A673 (cell line): ENCODE results near the gene FBN3. TPM values are rescaled to one million over a fixed set of nuclear protein-coding genes. Genes with fewer than 3 reads are reported as not detected.
"Not testable (repeated sequence)": the region's sequence is repeated elsewhere in the genome, so short reads cannot be mapped to it uniquely, and the experiment has no call there.

Experiments used
- BruUV-seq: library from RNA; stranded (reverse); fragments of 400-500 nt; replicated peaks from 2 replicates; lab custom pipeline; 2021; lab: Mats Ljungman, UMichigan
- CTCF ChIA-PET: fragments of 300-600 bp; sonication (Branson Sonifier 250); formaldehyde crosslinking; loops from one replicate; lab custom pipeline; 2022; ENCODE audit warnings: antibody characterized with exemption; lab: Charles Lee
- POLR2A ChIA-PET: fragments of 300-600 bp; sonication (Branson Sonifier 250); formaldehyde crosslinking; loops from one replicate; lab custom pipeline; 2022; ENCODE audit warnings: antibody characterized with exemption; ENCODE audit not compliant: low non-redundant PET; lab: Charles Lee
- DNase-seq: peaks from one replicate; pipeline ENCODE4 v3.0.0-alpha.2; 2015; ENCODE audit warnings: low spot score
- H3K27ac ChIP-seq: fragments of 200-600 bp; sonication (generic); 2 replicates; pipeline ENCODE4 v1.5.1; 2016; ENCODE audit warnings: mixed run types, low read depth, mild to moderate bottlenecking, mixed read lengths, antibody characterized with exemption, low read length; ENCODE audit not compliant: poor library complexity, severe bottlenecking
- H3K27me3 ChIP-seq: fragments of 200-600 bp; sonication (generic); replicated peaks from 2 replicates; pipeline ENCODE4 v1.6.1; 2017; ENCODE audit warnings: mixed run types, low read depth, mild to moderate bottlenecking, mixed read lengths, antibody characterized with exemption, low read length; ENCODE audit not compliant: insufficient read depth, poor library complexity
- H3K36me3 ChIP-seq: fragments of 200-600 bp; sonication (generic); 2 replicates; pipeline ENCODE4 v1.6.1; 2016; ENCODE audit warnings: mixed run types, mild to moderate bottlenecking, mixed read lengths, antibody characterized with exemption, low read length; ENCODE audit not compliant: insufficient read depth, poor library complexity, severe bottlenecking
- H3K4me1 ChIP-seq: fragments of 200-600 bp; sonication (generic); 2 replicates; pipeline ENCODE4 v1.6.1; 2017; ENCODE audit warnings: mixed run types, mild to moderate bottlenecking, mixed read lengths, antibody characterized with exemption, low read length; ENCODE audit not compliant: insufficient read depth, poor library complexity, severe bottlenecking
- H3K4me3 ChIP-seq: fragments of 200-600 bp; sonication (generic); 2 replicates; pipeline ENCODE4 v1.5.1; 2016; ENCODE audit warnings: low read depth, mixed run types, mild to moderate bottlenecking, mixed read lengths, low read length; ENCODE audit not compliant: poor library complexity, severe bottlenecking
- H3K9me3 ChIP-seq: fragments of 200-600 bp; sonication (generic); 2 replicates; pipeline ENCODE4 v1.6.1; 2016; ENCODE audit warnings: mixed run types, low read depth, mild to moderate bottlenecking, mixed read lengths, antibody characterized with exemption, low read length; ENCODE audit not compliant: poor library complexity, severe bottlenecking
- EZH2 ChIP-seq: fragments of 200-600 bp; sonication (generic); IDR thresholded peaks from 2 replicates; pipeline ENCODE4 v1.6.1; 2017; ENCODE audit warnings: borderline replicate concordance, low read depth, mild to moderate bottlenecking, mixed read lengths, antibody characterized with exemption, low read length; ENCODE audit not compliant: poor library complexity, severe bottlenecking
- intact Hi-C: fragments of 100-400 bp; cut with micrococcal nuclease; formaldehyde crosslinking; loops from one replicate; pipeline ENCODE4 v1.10.0; 2022; ENCODE audit not compliant: unreplicated experiment
- total RNA-seq: library from RNA; stranded (reverse); gene quantifications from 2 replicates; pipeline ENCODE4 v1.2.3, GENCODE V29; 2021
- TF ChIP-seq, protein P1 (sequence below): fragments of 300-800, 200-600 bp; sonication (generic); conservative IDR thresholded peaks from 2 replicates; pipeline ENCODE4 v1.5.1; 2017; ENCODE audit warnings: low read depth, mild to moderate bottlenecking, antibody characterized with exemption, low read length, moderate library complexity, mixed read lengths

FBN3 gene
- total RNA-seq, 1 experiment from 2014 or later, result 0.06 TPM

DNA sequence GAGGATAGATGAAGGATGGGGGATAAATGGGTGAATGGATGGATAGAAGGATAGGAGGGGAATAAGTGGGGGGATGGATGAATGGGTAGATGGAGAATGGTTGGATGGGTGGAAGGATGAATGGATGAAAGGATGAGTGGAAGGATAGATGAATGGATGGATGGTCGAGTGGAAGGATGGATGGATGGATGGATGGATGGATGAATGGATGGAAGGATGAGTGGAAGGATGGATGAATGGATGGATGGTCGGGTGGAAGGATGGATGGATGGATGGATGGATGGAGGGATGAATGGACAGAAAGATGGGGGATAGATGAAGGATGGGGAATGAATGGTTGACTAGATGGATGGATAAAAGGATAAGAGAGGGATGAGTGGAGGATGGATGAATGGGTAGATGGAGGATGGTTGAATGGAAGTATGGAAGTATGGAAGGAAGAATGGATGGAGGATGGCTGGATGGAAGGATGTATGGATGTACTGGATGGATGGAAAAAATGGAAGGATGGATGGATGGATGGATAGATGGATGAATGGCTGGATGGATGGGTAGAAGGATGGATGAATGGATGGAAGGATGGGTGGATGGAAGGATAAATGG, 42.0 kb downstream of the FBN3 start:
- Histone ChIP-seq H3K9me3 (no peaks in the 10 kb centered on the region), H3K4me1 (no peaks in the 10 kb centered on the region), H3K27ac (no peak overlapping the region), H3K36me3 (no peaks in the 10 kb centered on the region), H3K27me3 (no peaks in the 10 kb centered on the region), H3K4me3 (no peak overlapping the region)
- intact Hi-C loops, result no loop called here
- no peak for DNase-seq
- no peak for TF ChIP-seq EZH2
- TF ChIP-seq, protein P1, sequence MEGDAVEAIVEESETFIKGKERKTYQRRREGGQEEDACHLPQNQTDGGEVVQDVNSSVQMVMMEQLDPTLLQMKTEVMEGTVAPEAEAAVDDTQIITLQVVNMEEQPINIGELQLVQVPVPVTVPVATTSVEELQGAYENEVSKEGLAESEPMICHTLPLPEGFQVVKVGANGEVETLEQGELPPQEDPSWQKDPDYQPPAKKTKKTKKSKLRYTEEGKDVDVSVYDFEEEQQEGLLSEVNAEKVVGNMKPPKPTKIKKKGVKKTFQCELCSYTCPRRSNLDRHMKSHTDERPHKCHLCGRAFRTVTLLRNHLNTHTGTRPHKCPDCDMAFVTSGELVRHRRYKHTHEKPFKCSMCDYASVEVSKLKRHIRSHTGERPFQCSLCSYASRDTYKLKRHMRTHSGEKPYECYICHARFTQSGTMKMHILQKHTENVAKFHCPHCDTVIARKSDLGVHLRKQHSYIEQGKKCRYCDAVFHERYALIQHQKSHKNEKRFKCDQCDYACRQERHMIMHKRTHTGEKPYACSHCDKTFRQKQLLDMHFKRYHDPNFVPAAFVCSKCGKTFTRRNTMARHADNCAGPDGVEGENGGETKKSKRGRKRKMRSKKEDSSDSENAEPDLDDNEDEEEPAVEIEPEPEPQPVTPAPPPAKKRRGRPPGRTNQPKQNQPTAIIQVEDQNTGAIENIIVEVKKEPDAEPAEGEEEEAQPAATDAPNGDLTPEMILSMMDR, result no peak
- CTCF ChIA-PET, result no interaction called here
- POLR2A ChIA-PET, result no interaction called here
- BruUV-seq, result no TSS peak

DNA sequence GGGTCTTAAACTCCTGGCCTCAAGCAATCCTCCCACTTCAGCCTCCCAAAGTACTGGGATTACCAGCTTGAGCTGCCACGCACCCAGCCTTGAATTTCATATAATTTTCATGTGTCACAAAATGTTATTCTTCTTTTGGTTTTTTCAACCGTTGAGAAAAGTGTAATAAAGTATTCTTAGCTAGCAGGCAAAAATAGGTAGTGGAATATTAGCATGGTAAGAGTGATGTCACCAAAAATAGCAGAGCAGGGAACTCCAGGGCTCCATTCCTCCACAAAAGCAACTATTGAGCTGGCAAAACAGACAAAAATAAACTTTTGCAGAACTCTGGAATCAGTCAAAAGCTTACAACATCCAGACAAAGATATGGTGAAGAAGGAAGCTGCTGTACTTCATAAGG, 43.9 kb downstream of the FBN3 start:
- intact Hi-C loops, result no loop called here
- ChIA-PET CTCF (no interaction called here), POLR2A (no interaction called here)
- no peak for TF ChIP-seq EZH2
- TF ChIP-seq, protein P1, result no peak
- Histone ChIP-seq H3K27me3 (no peaks in the 10 kb centered on the region), H3K27ac (no peak overlapping the region), H3K36me3 (no peaks in the 10 kb centered on the region), H3K9me3 (no peaks in the 10 kb centered on the region), H3K4me3 (no peak overlapping the region), H3K4me1 (no peaks in the 10 kb centered on the region)
- no TSS peak for BruUV-seq
- DNase-seq, result no peak

DNA sequence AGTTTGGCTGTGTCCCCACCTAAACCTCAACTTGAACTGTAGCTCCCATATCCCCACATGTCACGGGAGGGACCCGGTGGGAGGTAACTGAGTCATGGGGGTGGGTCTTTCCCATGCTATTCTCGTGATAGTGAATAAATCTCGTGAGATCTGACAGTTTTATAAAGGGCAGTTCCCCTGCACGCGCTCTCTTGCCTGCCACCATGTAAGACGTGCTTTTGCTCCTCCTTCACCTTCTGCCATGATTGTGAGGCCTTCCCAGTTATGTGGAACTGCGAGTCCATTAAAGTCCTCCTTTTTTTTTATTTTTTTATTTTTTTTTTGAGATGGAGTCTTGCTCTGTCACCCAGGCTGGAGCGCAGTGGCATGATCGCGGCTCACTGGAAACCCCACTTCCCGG, 47.5 kb downstream of the FBN3 start:
- CTCF ChIA-PET, POLR2A ChIA-PET: not testable (repeated sequence)

DNA sequence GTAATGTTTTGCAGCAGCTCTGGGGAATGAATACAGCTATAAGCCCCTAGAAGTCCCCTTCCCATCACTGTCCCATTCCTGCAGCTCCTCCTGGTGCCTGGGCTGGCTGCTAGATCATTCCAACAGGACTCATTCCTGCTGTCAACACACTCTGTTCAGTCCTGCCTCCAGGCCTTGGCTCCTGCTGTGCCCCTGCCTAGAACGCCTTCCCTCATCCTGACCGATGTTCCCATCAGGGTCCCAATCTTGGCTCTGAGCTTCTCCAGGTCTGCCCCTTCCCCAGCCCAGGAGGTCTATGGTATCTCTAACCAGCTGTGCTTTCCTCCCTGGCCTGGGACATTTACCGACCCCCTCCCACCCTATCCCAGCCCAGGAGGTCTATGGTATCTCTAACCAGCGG, 48.1 kb downstream of the FBN3 start:
- Histone ChIP-seq H3K36me3 (no peaks in the 10 kb centered on the region), H3K4me1 (no peaks in the 10 kb centered on the region), H3K27me3 (no peaks in the 10 kb centered on the region), H3K27ac (no peak overlapping the region), H3K9me3 (peaks cover 1% of the 10 kb centered on the region), H3K4me3 (no peak overlapping the region)
- no TSS peak for BruUV-seq
- ChIA-PET POLR2A (no interaction called here), CTCF (interaction anchor here (0.5 kb wide), 1 partner anchor 659 kb away, joined by 7 read pairs; no protein-coding TSS in a partner anchor)
- TF ChIP-seq, protein P1, result no peak
- TF ChIP-seq EZH2, result no peak
- intact Hi-C loops, result no loop called here
- no peak for DNase-seq

More for the DNA sequence above, 47.5 kb downstream of the FBN3 start:
- H3K4me3 ChIP-seq, H3K36me3 ChIP-seq, DNase-seq, H3K4me1 ChIP-seq, intact Hi-C loops, H3K9me3 ChIP-seq, H3K27ac ChIP-seq, BruUV-seq, H3K27me3 ChIP-seq: not testable (repeated sequence)
